NOMO-1 treated with dmso at 0.1 percent for 144 hours (cell line): ENCODE data around the gene CCER1.

Source experiments
- DNase-seq: peaks from one replicate; lab custom pipeline; 2025; ENCODE audit not compliant: unreplicated experiment; lab: John Stamatoyannopoulos, UW

CCER1 gene

GRCh38 chr12:90969346-90969745, 14.4 kb upstream of the CCER1 start:
- no peak for DNase-seq

- no peak for DNase-seq
Observed at GRCh38 chr12:90965204-90965603, 10.2 kb upstream of the CCER1 start.

DNA sequence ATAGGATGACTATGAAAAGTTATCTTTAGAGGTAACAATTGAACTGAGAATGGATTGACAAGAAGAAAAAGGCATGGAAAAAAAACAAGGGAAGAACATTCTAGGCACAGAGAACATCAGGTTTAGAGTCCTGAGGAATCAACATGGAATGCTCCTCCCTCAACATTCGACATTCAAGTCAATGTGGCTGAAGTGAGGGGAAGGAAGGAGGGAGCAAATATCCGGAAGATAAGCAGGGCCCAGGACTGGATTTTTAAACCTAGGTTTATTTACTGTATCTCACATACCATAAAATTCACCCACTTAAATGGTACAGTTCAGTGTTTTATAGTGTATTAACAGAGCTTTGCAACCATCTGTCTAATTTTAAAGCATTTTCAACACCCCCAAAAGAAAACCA, 9.6 kb upstream of the CCER1 start:
- no peak for DNase-seq

DNA sequence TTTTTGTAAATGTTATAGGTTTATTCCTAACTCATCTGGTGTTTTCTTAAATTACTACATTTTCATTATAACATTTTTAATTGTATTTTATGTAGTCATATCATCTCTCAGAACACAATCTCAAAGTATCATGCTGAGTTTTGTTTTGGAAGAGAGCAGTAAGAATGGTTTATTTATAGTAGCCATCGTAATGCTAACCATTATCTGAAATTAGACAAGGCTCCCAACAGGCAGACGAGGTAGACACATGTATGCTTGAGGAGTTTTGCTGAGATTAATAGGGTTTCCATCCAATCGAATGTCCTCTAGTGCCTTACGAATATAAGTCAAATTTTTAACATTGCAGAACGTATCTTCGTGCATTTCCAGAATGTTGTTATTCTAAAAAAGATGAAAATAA, 9.0 kb upstream of the CCER1 start:
- DNase-seq: no peak

GRCh38 chr12:90961154-90961553, 6.2 kb upstream of the CCER1 start:
- no peak for DNase-seq

GRCh38 chr12:90959538-90960139, 4.7 kb upstream of the CCER1 start:
- DNase-seq: no peak

- no peak for DNase-seq
Observed at GRCh38 chr12:90959032-90959431, 4.1 kb upstream of the CCER1 start.

- DNase-seq: no peak
Observed at GRCh38 chr12:90958347-90958746, 3.4 kb upstream of the CCER1 start.

DNA sequence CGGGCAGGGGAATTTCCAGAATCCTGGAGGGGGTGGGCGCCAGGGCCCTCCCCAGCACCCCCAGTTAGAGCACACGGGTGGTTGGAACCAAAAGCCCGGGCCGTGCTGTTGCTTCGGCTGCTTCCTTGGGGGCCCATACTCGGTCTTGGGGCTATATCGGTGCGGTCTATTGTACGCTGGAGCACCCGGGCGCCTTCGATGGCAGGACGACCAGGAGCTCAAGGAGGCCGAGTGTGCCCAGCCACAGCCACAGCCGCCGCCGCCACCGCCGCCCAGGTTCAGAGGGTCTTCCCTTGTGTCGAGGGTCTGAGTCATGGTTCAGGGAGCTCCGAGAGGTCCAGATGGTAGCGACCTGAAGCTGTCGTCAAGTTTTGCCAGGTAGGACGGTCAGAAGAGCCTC, 548 bp downstream of the CCER1 start:
- no peak for DNase-seq

- no peak for DNase-seq
Observed at GRCh38 chr12:90953956-90954421, 987 bp downstream of the CCER1 start.

DNA sequence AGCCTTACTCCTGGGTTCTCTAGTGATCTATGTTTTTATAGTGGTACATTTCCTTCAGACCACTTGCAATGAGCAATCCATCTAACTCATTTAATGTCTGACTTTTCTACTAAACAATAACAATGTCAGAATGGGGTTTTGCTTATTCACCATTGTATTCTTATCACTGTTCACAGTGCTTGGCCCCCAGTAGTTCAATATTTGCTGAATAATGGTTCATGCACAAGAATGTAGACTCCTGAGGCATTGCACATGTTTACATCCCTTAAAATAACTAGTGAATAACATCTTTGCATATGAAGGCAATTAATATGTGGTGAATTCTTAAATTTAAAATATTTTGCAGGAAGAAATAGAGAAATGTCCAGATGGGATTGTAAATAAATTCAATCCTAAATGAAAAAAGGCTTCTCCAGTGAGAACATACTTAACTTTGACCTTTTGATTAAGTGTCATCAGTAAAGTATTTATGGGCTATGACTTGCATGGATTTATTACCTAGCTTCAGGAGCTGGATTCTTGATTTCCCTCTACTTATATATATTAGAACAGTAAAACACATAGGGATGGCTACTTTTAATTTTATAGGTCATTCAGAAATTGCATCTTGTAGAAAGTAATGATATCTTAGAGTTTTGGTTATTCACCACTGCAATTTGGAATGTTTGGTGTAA, 3.4 kb downstream of the CCER1 start:
- no peak for DNase-seq

DNA sequence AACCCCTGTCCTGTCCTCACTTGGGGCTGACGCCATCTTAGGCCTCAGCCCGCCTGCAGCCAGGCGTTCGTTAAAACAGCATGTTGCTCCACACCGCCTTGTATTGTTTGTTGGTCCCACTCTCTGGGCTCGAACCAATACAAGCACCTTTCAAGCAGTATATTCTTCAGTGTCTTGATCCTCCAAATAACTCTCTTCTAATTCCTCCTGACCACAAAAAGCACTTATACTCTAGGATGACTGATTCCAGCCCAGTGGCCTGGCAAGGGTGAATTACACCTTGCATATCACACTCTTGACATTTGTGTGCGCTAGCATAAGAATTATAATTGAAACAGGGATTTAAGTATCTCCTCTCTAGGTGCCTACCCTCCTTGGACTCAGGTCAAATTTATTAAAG, 7.1 kb downstream of the CCER1 start:
- DNase-seq: no peak

- DNase-seq: no peak
Observed at GRCh38 chr12:90945070-90945649, 9.8 kb downstream of the CCER1 start.

DNA sequence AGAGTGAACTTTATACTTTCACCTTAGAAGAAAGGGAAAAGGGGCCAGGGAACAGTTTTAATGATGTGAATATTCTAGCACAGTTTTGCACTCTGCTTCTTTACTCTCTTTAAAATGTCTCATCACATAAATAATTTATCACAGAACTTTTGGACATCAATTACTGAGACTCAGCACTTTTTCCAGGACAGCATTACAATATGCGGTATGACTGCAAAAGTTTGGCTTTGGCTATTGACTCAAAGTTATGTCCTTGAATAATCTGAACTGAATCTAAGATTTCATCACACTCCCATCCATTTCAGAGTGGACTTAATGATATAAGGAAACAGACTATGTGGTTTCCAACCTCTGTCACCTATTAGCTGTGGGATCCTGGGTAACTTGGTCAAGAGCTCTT, 11.7 kb downstream of the CCER1 start:
- no peak for DNase-seq

DNA sequence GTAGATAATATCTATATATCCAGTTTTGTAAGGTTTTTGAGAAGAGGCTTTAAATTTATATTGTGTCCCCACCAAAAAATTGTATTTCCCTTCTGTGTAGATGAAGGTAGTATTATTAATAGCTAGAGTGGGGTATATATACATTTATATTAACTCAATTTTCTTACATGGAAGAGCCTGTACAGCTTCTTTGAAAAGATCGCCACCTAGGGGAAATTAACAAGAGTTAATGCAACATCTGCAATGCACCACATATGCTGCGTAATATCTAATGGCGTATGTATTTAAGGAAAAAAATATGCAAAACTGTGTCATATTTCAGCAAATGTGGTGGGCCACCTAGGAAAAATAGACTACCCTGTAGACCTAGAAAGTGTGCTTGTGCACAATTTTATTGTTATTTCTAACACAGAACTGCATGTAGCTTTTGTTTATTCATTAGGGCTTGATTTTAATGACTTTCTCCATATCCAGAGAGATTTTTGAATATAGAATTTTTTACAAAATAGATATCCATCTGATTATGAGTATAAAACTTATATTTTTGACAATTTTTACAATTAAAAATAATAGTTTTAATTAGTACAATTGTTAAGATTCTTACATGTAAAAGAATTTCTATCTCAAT, 14.0 kb downstream of the CCER1 start:
- DNase-seq: no peak

DNA sequence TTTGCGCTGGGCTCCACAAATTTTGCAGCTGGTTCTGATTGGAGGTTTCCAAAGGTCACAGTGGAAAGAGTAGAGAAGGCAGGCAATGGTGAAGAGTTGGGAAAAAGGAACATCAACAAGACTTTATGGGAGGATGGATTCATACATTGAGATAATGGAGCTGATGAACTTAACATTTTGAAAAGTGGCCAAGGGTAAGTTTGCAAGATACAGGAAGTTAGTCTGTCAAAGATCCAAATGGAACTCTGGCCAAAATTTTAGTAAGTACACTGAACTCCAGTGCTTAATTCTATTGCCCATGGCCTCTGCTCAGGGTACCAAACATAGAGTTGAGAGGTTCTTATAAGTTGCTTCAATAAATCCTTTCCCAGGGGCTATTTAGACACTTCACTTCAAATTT, 15.6 kb downstream of the CCER1 start:
- no peak for DNase-seq

GRCh38 chr12:90938451-90938850, 16.5 kb downstream of the CCER1 start:
- no peak for DNase-seq

GRCh38 chr12:90937651-90938050, 17.3 kb downstream of the CCER1 start:
- DNase-seq: no peak

DNA sequence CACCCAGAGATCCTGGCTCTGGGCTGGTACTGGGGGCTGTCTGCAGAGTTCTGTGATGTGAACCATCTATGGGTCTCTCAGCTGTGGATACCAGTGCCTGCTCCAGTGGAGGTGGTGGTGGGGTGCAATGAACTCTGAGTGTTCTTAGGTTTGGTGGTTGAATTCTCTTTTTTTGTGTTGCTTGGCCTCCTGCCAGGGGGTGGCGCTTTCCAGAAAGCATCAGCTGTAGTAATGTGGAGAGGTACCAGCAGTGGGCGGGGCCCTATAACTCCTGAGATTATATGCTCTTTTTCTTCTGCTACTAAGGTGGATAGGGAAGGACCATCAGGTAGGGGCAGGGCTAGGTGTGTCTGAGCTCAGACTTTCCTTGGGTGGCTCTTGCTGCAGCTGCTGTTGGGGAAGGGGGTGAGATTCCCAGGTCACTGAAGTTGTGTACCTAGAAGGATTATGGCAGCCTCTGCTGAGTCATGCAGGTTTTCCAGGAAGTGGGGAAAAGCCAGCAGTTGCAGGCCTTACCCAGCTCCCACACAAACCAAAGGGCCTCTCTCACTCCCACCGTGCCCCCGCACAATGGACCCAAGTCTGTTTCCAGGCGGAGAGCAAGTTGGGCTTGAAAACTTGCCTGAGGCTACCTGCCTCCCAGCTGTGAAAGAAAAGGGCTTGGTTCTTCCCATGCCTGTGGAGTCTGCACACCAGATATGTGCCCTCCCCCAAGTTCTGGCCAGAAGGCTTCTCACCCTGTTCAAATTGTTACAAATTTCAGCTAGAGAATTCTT, 18.6 kb downstream of the CCER1 start:
- DNase-seq: no peak

DNA sequence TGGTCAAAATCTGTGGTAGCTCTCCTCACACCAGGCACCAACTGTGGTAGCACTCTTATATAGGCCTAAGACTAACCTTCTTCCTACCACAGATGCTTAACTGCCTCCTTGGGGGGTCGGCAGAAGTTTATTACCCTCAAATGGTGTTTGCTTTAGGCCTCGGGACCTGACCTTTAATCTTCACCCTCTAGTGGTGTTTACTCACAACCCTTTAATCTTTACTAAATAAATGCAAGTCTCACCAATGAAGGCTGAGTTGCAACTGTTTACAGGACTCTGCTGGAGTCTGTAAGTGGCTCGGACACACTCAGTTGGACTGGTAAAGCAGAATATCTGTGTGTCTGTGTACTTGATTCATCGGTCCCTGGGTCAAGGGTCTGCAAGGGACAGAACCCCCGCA, 29.4 kb downstream of the CCER1 start:
- DNase-seq: no peak

- no peak for DNase-seq
Observed at GRCh38 chr12:90924406-90924805, 30.6 kb downstream of the CCER1 start.
